Bone marrow (tissue), 2 donors: ENCODE measurements around the gene LRRC7.

ENCODE experiments used
- DNase-seq, 2 donors: peaks; one replicate each; lab custom pipeline; 2025; lab: John Stamatoyannopoulos, UW

Gene LRRC7

GRCh38 chr1:69567652-69568420 is at the start of gene LRRC7:
LRRC7 (plus strand) TSS chr1:69567922; CDS start chr1:69568640, 718 bp downstream.
- no peak for DNase-seq

DNA sequence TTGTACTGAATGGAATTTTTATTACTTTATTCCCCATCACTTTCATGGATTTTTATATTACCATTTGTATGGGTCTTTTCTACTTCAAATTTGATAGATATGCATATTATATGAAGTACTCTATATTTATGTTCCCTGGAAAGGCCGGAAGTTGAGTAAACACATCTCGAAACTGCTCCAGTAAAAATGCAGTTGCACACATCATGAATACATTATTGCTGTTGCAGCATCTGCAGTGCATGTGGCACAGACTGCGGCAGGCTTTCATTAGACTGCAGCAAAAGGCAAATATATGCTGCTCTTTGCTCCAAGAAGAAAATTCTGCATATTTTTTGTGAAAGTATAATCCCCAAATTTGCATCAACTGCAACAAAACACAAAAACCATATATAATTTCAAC is 48.7 kb upstream of the LRRC7 start:
- no peak for DNase-seq

- no peak for DNase-seq
Observed at GRCh38 chr1:69520326-69520725, 47.4 kb upstream of the LRRC7 start.

DNA sequence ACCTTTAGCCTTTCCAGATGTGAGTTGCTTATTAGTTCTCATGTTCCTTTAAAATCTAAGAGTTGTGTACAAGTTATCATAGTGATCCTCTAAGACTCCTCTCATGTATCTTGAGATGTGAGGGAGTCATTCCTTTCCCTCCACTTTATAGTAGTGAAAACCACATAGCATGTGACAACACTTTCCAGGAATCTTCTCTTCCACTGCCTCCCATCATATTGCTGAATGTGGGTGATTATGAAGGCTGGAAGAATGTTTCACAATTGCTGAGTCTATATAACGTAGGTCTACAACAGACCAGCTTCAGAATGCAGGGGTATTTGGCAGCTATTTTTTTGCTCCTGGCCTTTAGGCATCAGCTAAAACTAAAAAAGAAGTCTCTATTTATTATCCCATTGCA is 44.7 kb upstream of the LRRC7 start:
- DNase-seq, result no peak

DNA sequence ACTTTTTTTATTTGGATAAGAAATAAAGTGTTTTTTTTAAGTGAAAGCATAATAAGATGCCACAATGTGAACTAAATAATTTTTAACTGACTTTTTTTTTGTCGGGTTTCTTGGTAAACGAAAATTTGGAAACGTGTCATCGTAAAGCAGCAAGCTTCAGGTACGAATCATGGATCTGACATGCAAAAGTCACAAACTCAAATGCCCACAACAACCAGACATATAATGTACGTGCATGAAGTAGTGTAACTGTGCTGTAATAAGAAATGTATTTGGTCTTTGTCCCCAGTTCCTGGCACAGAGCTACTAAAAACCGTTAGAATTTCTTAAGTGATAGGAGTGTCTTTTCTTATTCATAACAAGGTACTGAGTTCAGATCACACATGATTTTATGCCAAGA is 44.3 kb upstream of the LRRC7 start:
- DNase-seq, result no peak

GRCh38 chr1:69524015-69524414 is 43.7 kb upstream of the LRRC7 start:
- no peak for DNase-seq

DNA sequence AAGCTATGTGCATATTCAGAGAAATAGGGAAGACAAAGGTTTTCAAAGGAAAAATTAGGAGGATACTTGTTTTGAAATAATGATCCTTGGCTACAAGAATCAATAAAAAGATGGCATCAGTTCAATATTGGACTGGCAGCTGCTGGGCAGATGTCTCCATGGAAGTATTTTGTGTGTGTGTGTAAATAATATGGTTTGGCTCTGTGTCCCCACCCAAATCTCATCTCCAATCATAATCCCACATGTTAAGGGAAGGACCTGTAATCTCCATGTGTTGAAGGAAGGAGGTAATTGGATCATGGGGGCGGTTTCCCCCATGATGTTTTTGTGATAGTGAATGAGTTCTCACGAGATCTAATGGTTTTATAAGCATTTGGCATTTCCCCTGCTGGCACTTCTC is 40.4 kb upstream of the LRRC7 start:
- no peak for DNase-seq

- no peak for DNase-seq
Observed at GRCh38 chr1:69528376-69528775, 39.3 kb upstream of the LRRC7 start.

DNA sequence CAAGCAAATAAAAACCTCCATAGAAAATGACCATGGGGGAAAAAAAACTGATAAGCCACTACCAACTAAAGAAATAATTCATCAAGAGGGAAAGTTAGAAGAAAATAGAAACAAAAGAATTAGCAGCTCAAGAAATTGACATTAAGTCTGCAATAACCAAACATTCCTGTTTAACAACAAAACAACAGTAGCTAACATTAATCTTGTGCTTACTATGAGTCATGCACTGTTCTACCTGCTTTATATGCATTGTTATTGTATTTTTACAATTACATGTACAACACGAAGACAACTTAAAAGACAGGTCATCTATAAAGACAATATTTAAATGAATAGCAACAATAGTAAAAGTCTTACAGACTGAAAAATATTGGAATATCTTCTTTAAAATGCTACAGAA is 34.4 kb upstream of the LRRC7 start:
- no peak for DNase-seq

GRCh38 chr1:69534829-69535228 is 32.9 kb upstream of the LRRC7 start:
- no peak for DNase-seq

DNA sequence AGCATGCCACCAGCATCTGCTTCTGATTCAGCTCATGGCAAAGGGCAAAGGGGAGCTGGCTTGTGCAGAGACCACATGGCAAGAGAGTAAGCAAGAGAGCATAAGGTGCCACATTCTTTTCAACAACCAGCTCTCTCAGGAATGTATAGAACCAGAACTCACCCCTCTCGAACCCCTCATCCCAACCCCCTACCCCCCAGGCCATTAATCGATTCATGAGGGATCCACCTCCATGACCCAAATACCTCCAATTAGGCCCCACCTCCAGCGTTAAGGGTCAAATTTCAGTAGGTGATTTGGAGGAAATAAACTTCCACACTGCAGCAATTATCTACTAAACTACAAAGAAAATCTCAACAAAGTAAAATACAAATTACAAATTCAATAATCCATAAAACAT is 32.2 kb upstream of the LRRC7 start:
- DNase-seq, result no peak

- DNase-seq, result no peak
Observed at GRCh38 chr1:69540052-69540451, 27.7 kb upstream of the LRRC7 start.

DNA sequence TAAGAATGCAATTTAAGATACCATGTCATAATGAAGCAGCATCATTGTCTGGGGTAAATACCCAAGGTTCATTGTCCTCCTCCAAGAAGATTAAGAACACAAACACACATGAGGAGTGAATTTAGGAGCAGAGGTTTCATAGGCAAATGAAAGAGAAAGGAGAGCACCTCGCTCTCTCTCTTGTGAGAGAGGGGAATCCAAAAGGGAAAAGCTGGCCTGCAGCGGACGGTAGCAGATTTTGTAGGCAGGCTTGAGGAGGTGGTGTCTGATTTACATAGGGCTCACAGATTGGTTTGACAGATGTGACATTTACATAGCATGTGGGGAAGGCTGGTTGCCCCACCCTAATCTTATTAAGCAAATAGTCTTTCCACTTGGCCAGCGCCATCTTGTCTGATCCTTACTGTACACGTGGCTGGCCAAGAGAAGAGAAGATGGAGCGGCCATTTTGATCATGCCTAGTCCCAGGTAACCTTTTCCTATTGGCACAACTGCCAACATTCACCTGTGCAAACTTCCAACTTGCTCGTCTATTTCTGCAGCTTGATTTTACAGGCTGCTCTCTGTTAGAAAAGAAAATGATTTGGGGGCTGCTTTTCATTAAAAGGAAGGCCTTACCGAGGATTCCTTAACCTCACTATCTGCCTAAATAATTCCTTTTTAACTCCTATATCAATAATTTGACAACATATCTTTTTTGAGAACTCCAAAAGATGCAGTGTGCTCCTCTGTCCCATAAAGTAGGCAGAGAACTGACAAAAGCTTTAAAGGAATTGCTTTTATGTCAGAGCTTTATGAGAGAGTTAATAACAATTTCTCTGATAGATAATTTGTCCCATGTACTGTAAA is 16.0 kb upstream of the LRRC7 start:
- no peak for DNase-seq

GRCh38 chr1:69553726-69554125 is 14.0 kb upstream of the LRRC7 start:
- no peak for DNase-seq

GRCh38 chr1:69568421-69569174 is 876 bp downstream of the LRRC7 start:
- DNase-seq, result no peak

DNA sequence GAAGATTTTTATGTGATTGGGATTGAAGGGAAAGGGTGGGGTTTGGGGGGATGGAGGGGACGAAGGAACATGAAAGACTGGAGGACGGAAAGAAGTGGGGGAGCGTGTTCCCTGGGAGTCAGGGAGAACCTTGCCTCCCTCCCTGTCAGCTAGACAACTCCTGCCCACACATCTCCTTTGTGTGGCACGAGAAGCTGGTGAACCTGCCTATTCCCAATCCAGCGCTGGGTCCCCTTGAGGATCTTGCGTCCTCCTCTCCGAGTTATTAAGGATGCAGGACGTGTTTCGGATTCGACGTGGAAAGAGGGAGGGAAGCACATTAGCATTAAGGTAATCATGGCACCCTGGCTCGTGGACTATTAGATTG is 1.4 kb downstream of the LRRC7 start:
- DNase-seq, result no peak

GRCh38 chr1:69569576-69570328 is 2.0 kb downstream of the LRRC7 start:
- DNase-seq, result no peak

DNA sequence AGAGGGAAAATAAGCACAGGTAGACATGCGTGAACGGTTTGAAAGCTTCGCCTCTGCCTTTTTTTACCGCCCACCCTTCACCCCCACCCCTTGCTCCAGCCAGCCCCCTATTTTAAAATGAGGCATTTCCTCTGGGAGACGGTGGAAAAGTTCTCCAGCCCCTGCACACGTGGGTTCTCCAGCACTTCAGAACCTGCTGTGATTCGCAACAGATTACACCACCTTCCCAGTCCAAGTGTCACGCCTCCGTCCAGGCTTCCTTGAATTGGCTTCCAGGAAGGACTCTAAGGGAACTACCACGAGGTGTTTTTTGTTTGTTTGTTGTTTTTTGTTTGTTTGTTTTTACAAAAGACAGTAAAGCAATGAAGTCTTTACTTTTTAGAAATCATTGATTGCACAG is 2.6 kb downstream of the LRRC7 start:
- DNase-seq, result no peak

DNA sequence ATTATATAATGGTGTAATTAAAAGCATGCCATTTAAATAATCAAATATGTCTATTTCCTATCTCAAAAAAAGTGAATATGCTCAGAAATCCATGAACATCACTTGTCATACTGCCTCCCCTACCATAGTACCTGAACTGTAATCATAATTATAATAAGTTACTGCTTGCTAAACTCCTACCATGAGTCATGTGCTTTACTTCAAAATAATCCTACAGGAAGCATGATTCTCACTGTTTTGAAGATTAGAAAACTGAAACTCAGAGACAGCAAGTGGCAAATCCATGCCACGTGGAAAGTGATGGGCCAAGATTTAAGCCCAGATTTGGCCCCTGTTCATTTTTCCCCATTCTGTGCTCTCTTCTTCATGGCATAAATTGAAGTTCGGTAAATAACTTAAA is 5.2 kb downstream of the LRRC7 start:
- DNase-seq, result no peak

GRCh38 chr1:69573911-69574310 is 6.2 kb downstream of the LRRC7 start:
- DNase-seq, result no peak

GRCh38 chr1:69585666-69586065 is 17.9 kb downstream of the LRRC7 start:
- no peak for DNase-seq

DNA sequence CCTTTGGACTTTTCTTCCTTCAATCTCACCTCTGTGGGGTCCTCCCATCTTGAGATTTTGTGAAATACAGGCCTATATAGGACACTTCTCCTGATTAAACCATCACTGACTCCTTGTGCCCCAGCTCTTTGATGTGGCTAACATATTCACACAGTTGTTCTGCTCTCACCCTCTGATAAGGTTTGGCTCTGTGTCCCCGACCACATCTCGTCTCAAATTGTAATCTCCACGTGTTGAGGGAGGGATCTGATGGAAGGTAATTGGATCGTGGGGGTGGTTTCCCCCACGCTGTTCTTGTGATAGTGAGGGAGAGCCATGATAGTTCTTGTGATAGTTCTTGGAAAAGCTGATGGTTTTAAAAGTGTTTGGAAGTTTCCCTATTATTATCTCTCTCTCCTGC is 19.7 kb downstream of the LRRC7 start:
- DNase-seq, result no peak
